Left lung (tissue), 10 donors: Measurements from ENCODE around the gene RRAD. TPM values are rescaled to one million over a fixed set of nuclear protein-coding genes. Genes with fewer than 3 reads are reported as not detected.
A peak's percentile ranks its signal among the peaks of the same experiment; 100 is the strongest.

Experiments used
- ATAC-seq: fragments of 200-7000 bp; cut with Tn5 transposase; one replicate; pipeline ENCODE4 v1.9.1; 2020; ENCODE audit warnings: moderate library complexity
- DNase-seq, 4 donors: peaks; one replicate each; pipeline ENCODE4 v3.0.0-alpha.2; 2013 to 2020
- H3K27ac ChIP-seq, 2 donors: fragments of 200-600 bp; sonication (generic) in 1 of 2; one replicate each; pipeline versions ENCODE4 v1.5.0 to v1.8.0; 2020 to 2021
- H3K27me3 ChIP-seq, 2 donors: fragments of 200-600 bp; sonication (generic) in 1 of 2; one replicate each; pipeline versions ENCODE4 v1.5.0 to v1.8.0; 2020 to 2021
- H3K36me3 ChIP-seq, 2 donors: fragments of 200-600 bp; sonication (generic) in 1 of 2; one replicate each; pipeline versions ENCODE4 v1.5.0 to v1.8.0; 2020 to 2021
- H3K4me1 ChIP-seq, 2 donors: fragments of 200-600 bp; one replicate each; pipeline ENCODE4 v1.8.0; 2021
- H3K4me3 ChIP-seq, 2 donors: fragments of 200-600 bp; sonication (generic) in 1 of 2; one replicate each; pipeline versions ENCODE4 v1.5.0 to v1.8.0; 2020 to 2021; ENCODE audit warnings: mild to moderate bottlenecking in 1 of 2
- H3K9me3 ChIP-seq, 2 donors: fragments of 200-600 bp; sonication (generic) in 1 of 2; one replicate each; pipeline versions ENCODE4 v1.5.0 to v1.8.0; 2020 to 2021
- intact Hi-C, 2 donors: fragments of 100-400 bp; cut with DNase I; formaldehyde crosslinking; loops; one replicate each; pipeline versions ENCODE4 v1.11.2 to v1.14.2; 2022
- polyA plus RNA-seq, 6 donors: library from polyadenylated mRNA; unstranded; fragments of 120-200 nt; gene quantifications; one replicate each; pipeline ENCODE4 v1.2.1, GENCODE V29; 2013; ENCODE audit not compliant: insufficient read length in 6 of 6
- total RNA-seq, 2 donors: library from RNA; stranded (reverse); fragmentation: NEBNext Ultra II Directional; extraction: Animal tissue kit (Norgen Biotek cat#: 25700); gene quantifications; one replicate each; pipeline ENCODE4 v1.2.1, GENCODE V29; 2021
- TF ChIP-seq, protein P1 (sequence below), 2 donors: fragments of 200-600 bp; sonication (generic) in 1 of 2; IDR thresholded peaks; one replicate each; pipeline versions ENCODE4 v1.5.0 to v1.8.0; 2021; ENCODE audit warnings: antibody characterized with exemption in 2 of 2
- donor health status: DM: no; HTN: yes; CAD: no.
- donor health status: DM: no; HTN: no; CAD: no.

The RRAD gene
- total and polyA plus RNA-seq, 8 donors, result 8.1 to 31.8 (median 9.0) TPM

DNA sequence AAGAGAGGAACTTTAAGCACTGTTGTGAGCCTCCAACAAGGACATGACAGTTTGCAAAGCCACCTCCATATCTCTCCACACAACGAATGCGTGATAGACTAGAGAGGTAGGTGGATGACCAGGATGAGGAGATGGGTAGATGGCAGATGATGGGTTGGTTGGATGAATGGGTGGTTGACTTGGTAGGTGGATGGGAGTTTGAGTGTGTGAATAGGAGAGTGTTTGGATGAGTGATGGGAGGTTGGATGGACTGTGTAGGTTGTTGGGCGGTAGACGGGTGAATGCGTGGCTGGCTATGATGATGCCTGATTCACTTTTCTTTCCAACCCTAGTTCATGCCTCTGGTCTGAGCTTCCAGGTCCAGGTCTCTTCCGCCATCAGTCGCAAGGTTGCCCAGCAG is 10.8 kb downstream of the RRAD start:
- H3K27me3 ChIP-seq, result peaks cover 0 to 4% of the 10 kb centered on the region in 2 donors
- TF ChIP-seq, protein P1, sequence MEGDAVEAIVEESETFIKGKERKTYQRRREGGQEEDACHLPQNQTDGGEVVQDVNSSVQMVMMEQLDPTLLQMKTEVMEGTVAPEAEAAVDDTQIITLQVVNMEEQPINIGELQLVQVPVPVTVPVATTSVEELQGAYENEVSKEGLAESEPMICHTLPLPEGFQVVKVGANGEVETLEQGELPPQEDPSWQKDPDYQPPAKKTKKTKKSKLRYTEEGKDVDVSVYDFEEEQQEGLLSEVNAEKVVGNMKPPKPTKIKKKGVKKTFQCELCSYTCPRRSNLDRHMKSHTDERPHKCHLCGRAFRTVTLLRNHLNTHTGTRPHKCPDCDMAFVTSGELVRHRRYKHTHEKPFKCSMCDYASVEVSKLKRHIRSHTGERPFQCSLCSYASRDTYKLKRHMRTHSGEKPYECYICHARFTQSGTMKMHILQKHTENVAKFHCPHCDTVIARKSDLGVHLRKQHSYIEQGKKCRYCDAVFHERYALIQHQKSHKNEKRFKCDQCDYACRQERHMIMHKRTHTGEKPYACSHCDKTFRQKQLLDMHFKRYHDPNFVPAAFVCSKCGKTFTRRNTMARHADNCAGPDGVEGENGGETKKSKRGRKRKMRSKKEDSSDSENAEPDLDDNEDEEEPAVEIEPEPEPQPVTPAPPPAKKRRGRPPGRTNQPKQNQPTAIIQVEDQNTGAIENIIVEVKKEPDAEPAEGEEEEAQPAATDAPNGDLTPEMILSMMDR (IDR thresholded peaks at IDR 0.05), result no peak
- no peaks in the 10 kb centered on the region for H3K9me3 ChIP-seq
- H3K4me3 ChIP-seq, result no peak overlapping the region
- H3K27ac ChIP-seq, result no peak overlapping the region
- H3K36me3 ChIP-seq, result no peaks in the 10 kb centered on the region
- DNase-seq, result no peak
- ATAC-seq, result no peak
- intact Hi-C loops, result no loop called here
- no peaks in the 10 kb centered on the region for H3K4me1 ChIP-seq

DNA sequence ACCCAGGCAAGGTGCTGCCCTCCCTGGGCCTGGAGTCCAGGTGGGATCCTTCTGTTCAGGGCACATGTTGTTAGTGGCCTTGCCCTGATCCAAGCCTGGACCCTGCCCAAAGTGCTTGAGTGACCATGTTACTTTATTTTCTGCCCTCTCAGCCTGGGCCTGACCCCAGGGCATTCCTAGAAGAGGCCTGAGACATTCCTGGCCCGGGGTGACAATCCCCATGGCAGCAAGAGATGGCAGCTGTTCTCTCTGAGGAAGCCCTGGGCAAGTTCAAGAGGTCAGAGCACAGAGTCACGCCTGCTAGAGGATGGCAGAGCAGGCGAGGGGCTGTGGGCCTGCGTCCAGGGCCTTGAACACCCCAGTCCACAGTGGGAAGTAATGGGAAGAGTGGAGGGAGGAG is 11.6 kb downstream of the RRAD start:
- TF ChIP-seq, protein P1 (IDR thresholded peaks at IDR 0.05), result no peak
- Histone ChIP-seq H3K4me1 (no peaks in the 10 kb centered on the region), H3K4me3 (no peak overlapping the region), H3K27me3 (no peaks in the 10 kb centered on the region), H3K27ac (no peak overlapping the region), H3K36me3 (no peaks in the 10 kb centered on the region), H3K9me3 (no peaks in the 10 kb centered on the region)
- intact Hi-C loops, result no loop called here
- ATAC-seq (no peak), DNase-seq (peak in 1 of 4 donors; percentile 34)

GRCh38 chr16:66913081-66913480 is 12.3 kb downstream of the RRAD start:
- Histone ChIP-seq H3K36me3 (no peaks in the 10 kb centered on the region), H3K27me3 (no peaks in the 10 kb centered on the region), H3K27ac (no peak overlapping the region), H3K4me3 (no peak overlapping the region), H3K9me3 (no peaks in the 10 kb centered on the region), H3K4me1 (no peaks in the 10 kb centered on the region)
- DNase-seq, result peak in 1 of 4 donors; percentile 28
- TF ChIP-seq, protein P1 (IDR thresholded peaks at IDR 0.05), result no peak
- ATAC-seq, result no peak
- intact Hi-C loops, result no loop called here

- no peaks in the 10 kb centered on the region for H3K4me1 ChIP-seq
- no peak overlapping the region for H3K27ac ChIP-seq
- no peaks in the 10 kb centered on the region for H3K27me3 ChIP-seq
- H3K9me3 ChIP-seq, result no peaks in the 10 kb centered on the region
- TF ChIP-seq, protein P1 (IDR thresholded peaks at IDR 0.05), result no peak
- intact Hi-C loops, result no loop called here
- no peak overlapping the region for H3K4me3 ChIP-seq
- ATAC-seq (no peak), DNase-seq (peak in 1 of 4 donors; percentile 53)
- no peaks in the 10 kb centered on the region for H3K36me3 ChIP-seq
These were observed 13.5 kb downstream of the RRAD start for GRCh38 chr16:66911801-66912200.

DNA sequence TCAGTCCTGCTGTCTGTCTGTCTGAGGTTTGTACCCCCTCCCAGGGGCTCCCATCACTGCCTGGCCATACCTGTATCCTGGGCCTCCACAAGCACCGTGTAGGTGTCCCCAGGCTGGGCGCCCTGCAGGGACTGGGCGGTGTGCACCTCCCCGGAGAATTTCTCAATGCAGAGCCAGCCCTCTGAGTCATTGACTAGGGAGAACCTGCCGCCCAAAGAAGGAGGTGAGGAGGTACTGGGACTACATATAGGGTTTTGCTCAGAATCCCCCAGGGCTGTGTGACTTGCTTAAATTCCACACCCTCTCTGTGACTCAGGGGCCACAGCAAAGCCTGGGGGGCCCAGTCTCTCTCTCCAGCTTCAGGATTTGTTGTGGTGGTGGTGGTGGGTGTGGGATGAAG is 14.2 kb downstream of the RRAD start:
- H3K27me3 ChIP-seq, result no peaks in the 10 kb centered on the region
- TF ChIP-seq, protein P1 (IDR thresholded peaks at IDR 0.05), result no peak
- H3K9me3 ChIP-seq, result no peaks in the 10 kb centered on the region

More for the DNA sequence above, 14.2 kb downstream of the RRAD start:
- Histone ChIP-seq H3K27ac (no peak overlapping the region), H3K36me3 (no peaks in the 10 kb centered on the region), H3K4me3 (no peak overlapping the region), H3K4me1 (no peaks in the 10 kb centered on the region)
- ATAC-seq (no peak), DNase-seq (peak in 1 of 4 donors; percentile 48)
- intact Hi-C loops, result no loop called here
